H9 (cell line): ENCODE results near the gene TSSC4. TPM values are rescaled to one million over a fixed set of nuclear protein-coding genes. Genes with fewer than 3 reads are reported as not detected.
"Not testable (repeated sequence)": the region's sequence is repeated elsewhere in the genome, so short reads cannot be mapped to it uniquely, and the experiment has no call there.

Experiments
- DNase-seq: peaks from one replicate; pipeline ENCODE4 v3.0.0-alpha.2; 2017
- H2AFZ ChIP-seq: one replicate; pipeline ENCODE4 v1.6.1; 2013; ENCODE audit warnings: mild to moderate bottlenecking, low read length, control low read depth, moderate library complexity
- H2AK5ac ChIP-seq: 2 replicates; pipeline ENCODE4 v1.6.1; 2013; ENCODE audit warnings: low read length, control low read depth, mixed read lengths; ENCODE audit not compliant: insufficient read length
- H2BK120ac ChIP-seq: one replicate; pipeline ENCODE4 v1.6.1; 2013; ENCODE audit warnings: low read depth, mild to moderate bottlenecking, low read length, control low read depth, inconsistent platforms; ENCODE audit not compliant: poor library complexity, severe bottlenecking
- H2BK12ac ChIP-seq: 2 replicates; pipeline ENCODE4 v1.6.1; 2013; ENCODE audit warnings: low read length, control low read depth, mixed read lengths, low read depth; ENCODE audit not compliant: insufficient read length
- H2BK15ac ChIP-seq: 2 replicates; pipeline ENCODE4 v1.6.1; 2013; ENCODE audit warnings: low read depth, low read length, control low read depth
- H2BK20ac ChIP-seq: one replicate; pipeline ENCODE4 v1.6.1; 2013; ENCODE audit warnings: low read depth, mild to moderate bottlenecking, low read length, control low read depth, inconsistent platforms; ENCODE audit not compliant: poor library complexity, severe bottlenecking
- H2BK5ac ChIP-seq: 2 replicates; pipeline ENCODE4 v1.6.1; 2013; ENCODE audit warnings: low read length, control low read depth, mixed read lengths; ENCODE audit not compliant: insufficient read length
- H3K14ac ChIP-seq: 2 replicates; pipeline ENCODE4 v1.6.1; 2013; ENCODE audit warnings: low read length, control low read depth; ENCODE audit not compliant: insufficient read depth
- H3K18ac ChIP-seq: 2 replicates; pipeline ENCODE4 v1.6.1; 2013; ENCODE audit warnings: low read depth, mild to moderate bottlenecking, mixed read lengths, low read length, control low read depth; ENCODE audit not compliant: insufficient read length
- H3K23ac ChIP-seq: 2 replicates; pipeline ENCODE4 v1.6.1; 2013; ENCODE audit warnings: low read length, control low read depth, mixed read lengths, low read depth; ENCODE audit not compliant: insufficient read length
- H3K23me2 ChIP-seq: 2 replicates; pipeline ENCODE4 v1.6.1; 2013; ENCODE audit warnings: low read depth, mild to moderate bottlenecking, mixed read lengths, low read length, control low read depth; ENCODE audit not compliant: insufficient read length, poor library complexity, severe bottlenecking
- H3K27ac ChIP-seq: 2 replicates; pipeline ENCODE4 v1.5.1; 2013; ENCODE audit warnings: low read length, control low read depth, mixed read lengths, low read depth; ENCODE audit not compliant: insufficient read length
- H3K27me3 ChIP-seq: 2 replicates; pipeline ENCODE4 v1.6.1; 2013; ENCODE audit warnings: low read length, control low read depth, inconsistent platforms; ENCODE audit not compliant: insufficient read depth
- H3K4ac ChIP-seq: 2 replicates; pipeline ENCODE4 v1.6.1; 2013; ENCODE audit warnings: low read depth, mild to moderate bottlenecking, control low read depth, inconsistent platforms, low read length, moderate library complexity
- H3K4me1 ChIP-seq: 2 replicates; pipeline ENCODE4 v1.6.1; 2013; ENCODE audit warnings: low read length, control low read depth, inconsistent platforms; ENCODE audit not compliant: insufficient read depth
- H3K4me2 ChIP-seq: 2 replicates; pipeline ENCODE4 v1.6.1; 2013; ENCODE audit warnings: low read length, control low read depth, mixed read lengths; ENCODE audit not compliant: insufficient read length, insufficient read depth
- H3K56ac ChIP-seq: 2 replicates; pipeline ENCODE4 v1.6.1; 2013; ENCODE audit warnings: low read depth, mild to moderate bottlenecking, mixed read lengths, low read length, control low read depth; ENCODE audit not compliant: insufficient read length
- H3K79me1 ChIP-seq: 2 replicates; pipeline ENCODE4 v1.6.1; 2013; ENCODE audit warnings: low read depth, mild to moderate bottlenecking, moderate library complexity, low read length, control low read depth, inconsistent platforms; ENCODE audit not compliant: insufficient read depth, poor library complexity, severe bottlenecking
- H3K79me2 ChIP-seq: 2 replicates; pipeline ENCODE4 v1.6.1; 2013; ENCODE audit warnings: low read length, control low read depth, inconsistent platforms; ENCODE audit not compliant: insufficient read depth
- H3K9ac ChIP-seq: 2 replicates; pipeline ENCODE4 v1.6.1; 2013; ENCODE audit warnings: low read length, control low read depth, mixed read lengths; ENCODE audit not compliant: insufficient read length; ENCODE audit errors: extremely low read depth
- H3K9me3 ChIP-seq: one replicate; pipeline ENCODE4 v1.6.1; 2013; ENCODE audit warnings: low read depth, low read length, inconsistent platforms; ENCODE audit not compliant: control insufficient read depth
- H3T11ph ChIP-seq: one replicate; pipeline ENCODE4 v1.6.1; 2013; ENCODE audit warnings: mild to moderate bottlenecking, low read length, control low read depth, inconsistent platforms
- H4K20me1 ChIP-seq: one replicate; pipeline ENCODE4 v1.6.1; 2013; ENCODE audit not compliant: control insufficient read depth, insufficient read length, insufficient read depth
- H4K5ac ChIP-seq: 2 replicates; pipeline ENCODE4 v1.6.1; 2013; ENCODE audit warnings: low read depth, mild to moderate bottlenecking, mixed read lengths, low read length, control low read depth; ENCODE audit not compliant: insufficient read length
- H4K8ac ChIP-seq: replicated peaks from 2 replicates; pipeline ENCODE4 v1.6.1; 2013; ENCODE audit warnings: low read length, control low read depth, mixed read lengths, low read depth; ENCODE audit not compliant: insufficient read length
- H4K91ac ChIP-seq: 2 replicates; pipeline ENCODE4 v1.6.1; 2013; ENCODE audit warnings: low read depth, mild to moderate bottlenecking, moderate library complexity, mixed read lengths, low read length, control low read depth; ENCODE audit not compliant: insufficient read length
- H3K27ac Mint-ChIP-seq, 3 experiments: 2 replicates in 2 of 3; 3 replicates in 1 of 3; pipeline ENCODE4 v1.8.0; 2020 to 2021; ENCODE audit warnings: mixed read lengths in 3 of 3, mild to moderate bottlenecking in 1 of 3, moderate library complexity in 1 of 3
- H3K27me3 Mint-ChIP-seq: 2 replicates; pipeline ENCODE4 v1.8.0; 2021; ENCODE audit warnings: low read depth, mild to moderate bottlenecking, moderate library complexity, mixed read lengths
- H3K36me3 Mint-ChIP-seq, 3 experiments: 2 replicates in 2 of 3; 3 replicates in 1 of 3; pipeline ENCODE4 v1.8.0; 2020 to 2021; ENCODE audit warnings: low read depth in 3 of 3, mixed read lengths in 3 of 3; ENCODE audit not compliant: insufficient read depth in 1 of 3
- H3K4me1 Mint-ChIP-seq, 2 experiments: 2 replicates each; pipeline ENCODE4 v1.8.0; 2020; ENCODE audit warnings: mixed read lengths in 2 of 2
- H3K4me3 Mint-ChIP-seq, 2 experiments: 2 replicates in 1 of 2; 3 replicates in 1 of 2; pipeline ENCODE4 v1.8.0; 2020 to 2021; ENCODE audit warnings: mild to moderate bottlenecking in 2 of 2, mixed read lengths in 2 of 2, moderate library complexity in 1 of 2
- H3K9me3 Mint-ChIP-seq, 2 experiments: 2 replicates in 1 of 2; 3 replicates in 1 of 2; pipeline ENCODE4 v1.8.0; 2020; ENCODE audit warnings: mild to moderate bottlenecking in 2 of 2, mixed read lengths in 2 of 2, moderate library complexity in 1 of 2
- WGBS: extraction: QIAGEN DNeasy Blood & Tissue Kit; methylation state at CpG from one replicate; pipeline ENCODE4 v1.1.7; 2013; ENCODE audit warnings: missing lambda C conversion rate, low lambda C conversion rate, mixed read lengths; ENCODE audit not compliant: insufficient read length; ENCODE audit errors: extremely low coverage; 5-methylcytosine and 5-hydroxymethylcytosine counted together
- total RNA-seq: library from RNA; stranded (reverse); gene quantifications from 2 replicates; pipeline ENCODE4 v1.2.1, GENCODE V29; 2021
- TF ChIP-seq, protein P1 (sequence below): fragments of 200-600 bp; sonication (generic); conservative IDR thresholded peaks from 3 replicates; pipeline ENCODE4 v1.8.0; 2021; ENCODE audit warnings: antibody characterized with exemption, mild to moderate bottlenecking

Gene TSSC4
- total RNA-seq, 1 experiment from 2014 or later, result 51.0 TPM

DNA sequence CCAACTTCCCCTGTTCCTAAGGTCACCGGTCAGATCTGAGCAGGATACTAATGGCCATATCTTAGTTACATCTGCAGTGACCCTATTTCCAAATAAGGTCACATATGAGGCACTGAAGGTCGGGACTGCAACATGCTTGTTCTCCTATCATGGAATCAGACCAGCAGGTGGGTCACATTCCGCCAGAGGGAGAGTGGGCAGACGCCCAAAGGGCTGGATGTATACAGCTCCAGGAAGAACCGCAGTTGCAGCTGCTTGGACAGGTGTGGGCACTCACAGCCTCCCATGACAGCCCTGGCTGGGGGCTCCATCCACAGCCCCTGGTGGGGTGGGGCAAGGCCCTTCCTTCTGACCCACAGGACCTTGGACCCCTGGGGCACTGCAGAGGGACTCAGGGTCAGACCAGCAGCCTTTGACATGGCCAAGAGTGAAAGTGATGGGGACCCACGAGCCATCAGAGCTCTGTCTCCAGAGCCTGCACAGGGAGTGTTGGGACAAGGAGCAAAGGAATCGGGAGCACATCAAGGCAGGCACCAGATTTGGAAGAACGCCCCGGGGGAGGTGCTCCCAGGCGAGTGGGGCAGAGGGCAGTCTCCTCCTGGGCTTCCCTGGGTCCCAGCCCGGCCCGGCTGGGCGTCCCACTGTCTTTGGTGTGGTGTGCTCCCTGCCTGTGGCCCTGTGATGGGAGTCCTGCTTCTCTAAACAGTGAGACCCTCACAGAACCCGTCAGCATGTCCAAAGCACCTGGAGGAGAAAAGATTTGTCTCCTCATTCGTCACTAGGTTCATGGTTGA, 36.8 kb upstream of the TSSC4 start:
- no peaks in the 10 kb centered on the region for H3K4me1 ChIP-seq
- no peak overlapping the region for H3K4me3 Mint-ChIP-seq
- no peaks in the 10 kb centered on the region for H3K79me1 ChIP-seq
- no peak overlapping the region for H3T11ph ChIP-seq
- no peak overlapping the region for H2AFZ ChIP-seq
- H4K91ac ChIP-seq, result no peak overlapping the region
- WGBS, result no CpG with 5 or more reads among the region's 15 CpGs
- H2BK120ac ChIP-seq, result no peak overlapping the region
- H2BK5ac ChIP-seq, result no peak overlapping the region
- H2AK5ac ChIP-seq, result no peak overlapping the region
- H3K79me2 ChIP-seq, result no peaks in the 10 kb centered on the region
- H2BK15ac ChIP-seq, result no peak overlapping the region
- no peak overlapping the region for H3K27ac Mint-ChIP-seq
- no peak overlapping the region for H3K9ac ChIP-seq
- no peaks in the 10 kb centered on the region for H3K9me3 ChIP-seq
- no peak overlapping the region for H2BK12ac ChIP-seq
- no peak overlapping the region for H3K14ac ChIP-seq
- no peak overlapping the region for H3K4ac ChIP-seq
- TF ChIP-seq, protein P1, sequence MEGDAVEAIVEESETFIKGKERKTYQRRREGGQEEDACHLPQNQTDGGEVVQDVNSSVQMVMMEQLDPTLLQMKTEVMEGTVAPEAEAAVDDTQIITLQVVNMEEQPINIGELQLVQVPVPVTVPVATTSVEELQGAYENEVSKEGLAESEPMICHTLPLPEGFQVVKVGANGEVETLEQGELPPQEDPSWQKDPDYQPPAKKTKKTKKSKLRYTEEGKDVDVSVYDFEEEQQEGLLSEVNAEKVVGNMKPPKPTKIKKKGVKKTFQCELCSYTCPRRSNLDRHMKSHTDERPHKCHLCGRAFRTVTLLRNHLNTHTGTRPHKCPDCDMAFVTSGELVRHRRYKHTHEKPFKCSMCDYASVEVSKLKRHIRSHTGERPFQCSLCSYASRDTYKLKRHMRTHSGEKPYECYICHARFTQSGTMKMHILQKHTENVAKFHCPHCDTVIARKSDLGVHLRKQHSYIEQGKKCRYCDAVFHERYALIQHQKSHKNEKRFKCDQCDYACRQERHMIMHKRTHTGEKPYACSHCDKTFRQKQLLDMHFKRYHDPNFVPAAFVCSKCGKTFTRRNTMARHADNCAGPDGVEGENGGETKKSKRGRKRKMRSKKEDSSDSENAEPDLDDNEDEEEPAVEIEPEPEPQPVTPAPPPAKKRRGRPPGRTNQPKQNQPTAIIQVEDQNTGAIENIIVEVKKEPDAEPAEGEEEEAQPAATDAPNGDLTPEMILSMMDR, result no peak
- no peak overlapping the region for H3K27ac ChIP-seq
- peaks cover 12% of the 10 kb centered on the region for H3K27me3 Mint-ChIP-seq
- no peaks in the 10 kb centered on the region for H4K20me1 ChIP-seq
- no peaks in the 10 kb centered on the region for H3K27me3 ChIP-seq
- H3K18ac ChIP-seq, result no peak overlapping the region
- H3K9me3 Mint-ChIP-seq, result no peaks in the 10 kb centered on the region; a peak in 1 of 5 replicates
- H3K56ac ChIP-seq, result no peak overlapping the region
- H4K8ac ChIP-seq, result no peak overlapping the region
- no peak overlapping the region for H3K23ac ChIP-seq
- peaks cover 0 to 2% (median 0%) of the 10 kb centered on the region in 3 experiments; a peak in 1 of 7 replicates for H3K36me3 Mint-ChIP-seq
- H2BK20ac ChIP-seq, result no peak overlapping the region
- 0 out of 4 replicates have a peak, but pooled peaks cover 0 to 2% of the 10 kb centered on the region in 2 experiments for H3K4me1 Mint-ChIP-seq
- no peak for DNase-seq
- no peaks in the 10 kb centered on the region for H3K23me2 ChIP-seq
- H4K5ac ChIP-seq, result no peak overlapping the region
- H3K4me2 ChIP-seq, result no peak overlapping the region

DNA sequence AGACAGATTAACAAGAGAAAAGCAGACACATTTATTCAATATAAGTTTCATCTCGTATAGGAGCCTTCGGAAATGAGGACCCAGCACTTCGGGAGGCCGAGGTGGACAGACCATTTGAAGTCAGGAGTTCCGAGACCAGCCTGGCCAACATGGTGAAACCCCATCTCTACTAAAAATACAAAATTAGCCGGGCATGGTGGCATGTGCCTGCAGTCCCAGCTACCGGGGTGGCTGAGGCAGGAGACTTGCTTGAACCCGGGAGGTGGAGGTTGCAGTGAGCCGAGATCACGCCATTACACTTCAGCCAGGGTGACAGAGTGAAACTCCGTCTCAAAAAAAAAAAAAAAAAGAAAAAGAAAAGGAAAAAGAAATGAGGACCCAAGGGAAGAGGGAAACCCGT, 36.2 kb upstream of the TSSC4 start:
- H3K27me3 ChIP-seq, H4K8ac ChIP-seq, H3K23me2 ChIP-seq, H3T11ph ChIP-seq, H2BK5ac ChIP-seq, DNase-seq, H3K9ac ChIP-seq, H3K9me3 Mint-ChIP-seq, H3K36me3 Mint-ChIP-seq, H3K18ac ChIP-seq, H2AFZ ChIP-seq, H3K27ac Mint-ChIP-seq, H3K14ac ChIP-seq, H3K23ac ChIP-seq, H2BK20ac ChIP-seq, H3K4ac ChIP-seq, H3K27ac ChIP-seq, H2AK5ac ChIP-seq, H3K9me3 ChIP-seq, H3K4me1 Mint-ChIP-seq, H2BK120ac ChIP-seq, H3K4me2 ChIP-seq, H3K4me1 ChIP-seq, H4K91ac ChIP-seq, H2BK12ac ChIP-seq, H3K79me2 ChIP-seq, H3K4me3 Mint-ChIP-seq, H4K20me1 ChIP-seq, H4K5ac ChIP-seq, H2BK15ac ChIP-seq, H3K79me1 ChIP-seq, H3K56ac ChIP-seq: not testable (repeated sequence)
- peaks cover 12% of the 10 kb centered on the region for H3K27me3 Mint-ChIP-seq
- no CpG with 5 or more reads among the region's 12 CpGs for WGBS
